PFSK-1 (cell line): Measurements from ENCODE around the gene TOM1L2.

Experiments
- FOXP2 ChIP-seq: optimal IDR thresholded peaks from 2 replicates; pipeline ENCODE3; 2011; ENCODE audit warnings: borderline replicate concordance, control low read depth, inconsistent platforms; ENCODE audit not compliant: insufficient read depth; ENCODE audit errors: extremely low read length, extremely low read depth
- POLR2AphosphoS5 ChIP-seq: IDR thresholded peaks from 2 replicates; pipeline ENCODE4 v1.6.1; 2012; ENCODE audit warnings: low read depth, mild to moderate bottlenecking, control low read depth, low read length, moderate library complexity
- REST ChIP-seq, 2 experiments: IDR thresholded peaks; 2 replicates each; pipeline versions ENCODE4 v1.6.1 to v1.8.0; 2011 to 2012; ENCODE audit warnings: low read depth in 2 of 2, low read length in 2 of 2, control low read depth in 1 of 2, inconsistent platforms in 1 of 2, mild to moderate bottlenecking in 1 of 2, moderate library complexity in 1 of 2; ENCODE audit not compliant: insufficient read depth in 1 of 2
- SIN3A ChIP-seq: IDR thresholded peaks from 2 replicates; pipeline ENCODE4 v1.6.1; 2012; ENCODE audit warnings: mild to moderate bottlenecking, low read length, moderate library complexity, borderline replicate concordance; ENCODE audit not compliant: insufficient read depth
- TAF1 ChIP-seq: IDR thresholded peaks from 2 replicates; pipeline ENCODE4 v1.6.1; 2012; ENCODE audit warnings: low read length, control low read depth, borderline replicate concordance; ENCODE audit not compliant: insufficient read depth

The TOM1L2 gene

GRCh38 chr17:17960500-17961030 lies 11.6 kb downstream of the TOM1L2 start:
- TF ChIP-seq FOXP2 (no peak), TAF1 (no peak), POLR2AphosphoS5 (no peak), REST (IDR thresholded peaks at IDR 0.05; ENCODE audit: insufficient read depth in 1 of 2, low read depth in 2 of 2, low read length in 2 of 2) (no peak), SIN3A (no peak)

GRCh38 chr17:17959520-17960361 lies 12.5 kb downstream of the TOM1L2 start:
- no peak for TF ChIP-seq REST (IDR thresholded peaks at IDR 0.05; ENCODE audit: insufficient read depth in 1 of 2, low read depth in 2 of 2, low read length in 2 of 2)
- no peak for TF ChIP-seq FOXP2
- no peak for TF ChIP-seq POLR2AphosphoS5

- TF ChIP-seq SIN3A (no peak), POLR2AphosphoS5 (no peak), FOXP2 (no peak), TAF1 (no peak), REST (IDR thresholded peaks at IDR 0.05; ENCODE audit: insufficient read depth in 1 of 2, low read depth in 2 of 2, low read length in 2 of 2) (no peak)
These were observed 13.2 kb downstream of the TOM1L2 start for GRCh38 chr17:17958982-17959381.

DNA sequence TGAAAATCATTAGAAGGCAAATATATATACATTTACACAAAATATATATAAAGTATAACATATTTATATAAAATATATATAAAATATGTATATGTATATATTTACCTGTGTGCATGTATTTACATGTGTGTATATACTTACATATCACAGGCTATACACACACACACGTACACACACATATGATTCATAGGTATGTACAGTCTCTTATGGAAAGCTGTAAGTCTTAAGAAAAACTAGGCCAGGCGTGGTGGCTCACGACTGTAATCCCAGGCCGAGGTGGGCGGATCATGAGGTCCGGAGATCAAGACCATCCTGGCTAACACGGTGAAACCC lies 14.7 kb downstream of the TOM1L2 start:
- TF ChIP-seq REST (IDR thresholded peaks at IDR 0.05; ENCODE audit: insufficient read depth in 1 of 2, low read depth in 2 of 2, low read length in 2 of 2) (no peak), FOXP2 (no peak), TAF1 (no peak), POLR2AphosphoS5 (no peak), SIN3A (no peak)
